B cell (primary cell): ENCODE measurements around the gene CFHR1.

Source experiments
- EZH2 ChIP-seq: IDR thresholded peaks from 2 replicates; pipeline ENCODE4 v1.6.1; 2012; ENCODE audit warnings: borderline replicate concordance, low read depth, mild to moderate bottlenecking, moderate library complexity, low read length; ENCODE audit not compliant: insufficient read depth, poor library complexity, severe bottlenecking
- TF ChIP-seq, protein P1 (sequence below): fragments of 200-600 bp; IDR thresholded peaks from one replicate; pipeline ENCODE4 v1.8.0; 2022; ENCODE audit warnings: antibody characterized with exemption, mild to moderate bottlenecking

DNA sequence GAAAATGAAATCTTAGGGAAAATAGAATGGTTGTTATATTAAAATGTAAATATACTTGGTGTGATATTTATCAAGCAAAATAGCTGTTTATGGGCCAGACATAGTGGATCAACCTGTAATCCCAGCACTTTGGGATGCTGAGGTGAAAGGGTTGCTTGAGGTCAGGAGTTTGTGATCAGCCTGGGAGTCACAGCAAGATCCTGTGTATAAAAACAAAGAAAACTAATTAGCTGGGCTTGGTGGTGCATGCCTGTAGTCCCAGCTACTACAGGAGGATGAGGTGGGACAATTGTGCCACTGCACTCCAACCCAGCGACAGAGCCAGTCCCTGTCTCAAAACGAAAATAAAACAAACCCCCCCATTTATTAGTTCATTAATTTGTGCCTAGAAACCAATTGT, 21.6 kb upstream of the CFHR1 start:
- TF ChIP-seq, protein P1, sequence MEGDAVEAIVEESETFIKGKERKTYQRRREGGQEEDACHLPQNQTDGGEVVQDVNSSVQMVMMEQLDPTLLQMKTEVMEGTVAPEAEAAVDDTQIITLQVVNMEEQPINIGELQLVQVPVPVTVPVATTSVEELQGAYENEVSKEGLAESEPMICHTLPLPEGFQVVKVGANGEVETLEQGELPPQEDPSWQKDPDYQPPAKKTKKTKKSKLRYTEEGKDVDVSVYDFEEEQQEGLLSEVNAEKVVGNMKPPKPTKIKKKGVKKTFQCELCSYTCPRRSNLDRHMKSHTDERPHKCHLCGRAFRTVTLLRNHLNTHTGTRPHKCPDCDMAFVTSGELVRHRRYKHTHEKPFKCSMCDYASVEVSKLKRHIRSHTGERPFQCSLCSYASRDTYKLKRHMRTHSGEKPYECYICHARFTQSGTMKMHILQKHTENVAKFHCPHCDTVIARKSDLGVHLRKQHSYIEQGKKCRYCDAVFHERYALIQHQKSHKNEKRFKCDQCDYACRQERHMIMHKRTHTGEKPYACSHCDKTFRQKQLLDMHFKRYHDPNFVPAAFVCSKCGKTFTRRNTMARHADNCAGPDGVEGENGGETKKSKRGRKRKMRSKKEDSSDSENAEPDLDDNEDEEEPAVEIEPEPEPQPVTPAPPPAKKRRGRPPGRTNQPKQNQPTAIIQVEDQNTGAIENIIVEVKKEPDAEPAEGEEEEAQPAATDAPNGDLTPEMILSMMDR, result no peak
- no peak for TF ChIP-seq EZH2
